Endothelial cell of umbilical vein (primary cell): Measurements from ENCODE around the gene VHLL. TPM values are rescaled to one million over a fixed set of nuclear protein-coding genes. Genes with fewer than 3 reads are reported as not detected.

Experiments
- BruUV-seq: library from RNA; stranded (reverse); fragments of 400-500 nt; replicated peaks from 2 replicates; lab custom pipeline; 2021; lab: Mats Ljungman, UMichigan
- CTCF ChIA-PET: fragments of 300-600, 350-600 bp; sonication (Branson Sonifier 250); formaldehyde crosslinking; loops from one replicate; lab custom pipeline; 2021; ENCODE audit warnings: antibody characterized with exemption, inconsistent platforms; lab: Charles Lee
- POLR2A ChIA-PET: fragments of 300-600, 350-600 bp; sonication (Branson Sonifier 250); formaldehyde crosslinking; loops from one replicate; lab custom pipeline; 2021; ENCODE audit warnings: antibody characterized with exemption, inconsistent platforms; lab: Charles Lee
- DNase-seq: peaks from one replicate; pipeline ENCODE4 v3.0.0-alpha.2; 2011; ENCODE audit warnings: low read depth, low spot score
- FAIRE-seq: peaks from 2 replicates; lab custom pipeline; 2011; peaks lifted over from hg19 to GRCh38; lab: Jason Lieb, UNC
- H2AFZ ChIP-seq: 2 replicates; pipeline ENCODE4 v1.6.0; 2012; ENCODE audit warnings: low read depth, low read length, control low read depth, inconsistent platforms
- H3K27ac ChIP-seq: 2 replicates; pipeline ENCODE4 v1.5.1; 2011; ENCODE audit warnings: low read depth, mild to moderate bottlenecking, control low read depth, low read length, moderate library complexity; ENCODE audit not compliant: insufficient read depth
- H3K27me3 ChIP-seq, 2 experiments: 2 replicates each; pipeline versions ENCODE4 v1.6.0 to v1.6.1; 2011; ENCODE audit warnings: low read length in 2 of 2, mixed read lengths in 1 of 2; ENCODE audit not compliant: control insufficient read depth in 2 of 2, insufficient read depth in 2 of 2
- H3K36me3 ChIP-seq, 2 experiments: 2 replicates in 1 of 2; 3 replicates in 1 of 2; pipeline ENCODE4 v1.5.1; 2011; ENCODE audit warnings: low read length in 2 of 2, mild to moderate bottlenecking in 1 of 2, moderate library complexity in 1 of 2; ENCODE audit not compliant: control insufficient read depth in 2 of 2, insufficient read depth in 2 of 2; ENCODE audit errors: extremely low read depth in 1 of 2
- H3K4me1 ChIP-seq: 3 replicates; pipeline ENCODE4 v1.5.1; 2011; ENCODE audit warnings: mild to moderate bottlenecking, low read length; ENCODE audit not compliant: control insufficient read depth, insufficient read depth; ENCODE audit errors: extremely low read depth
- H3K4me2 ChIP-seq: 2 replicates; pipeline ENCODE4 v1.6.1; 2011; ENCODE audit warnings: low read length, control low read depth, mixed read lengths; ENCODE audit not compliant: insufficient read depth
- H3K4me3 ChIP-seq, 3 experiments: fragments of 200-600 bp in 1 of 3; sonication (generic), shearing (Covaris generic) in 1 of 3; replicated peaks in 1 of 3; 2 replicates each; pipeline ENCODE4 v1.5.1; 2011 to 2016; ENCODE audit warnings: control low read depth in 3 of 3, low read length in 3 of 3, mild to moderate bottlenecking in 2 of 3, inconsistent platforms in 1 of 3, low read depth in 1 of 3, moderate library complexity in 1 of 3; ENCODE audit not compliant: insufficient read depth in 1 of 3
- H3K79me2 ChIP-seq: 2 replicates; pipeline ENCODE4 v1.6.0; 2012; ENCODE audit warnings: low read length, inconsistent platforms; ENCODE audit not compliant: control insufficient read depth, insufficient read depth
- H3K9ac ChIP-seq: replicated peaks from 2 replicates; pipeline ENCODE3; 2011; ENCODE audit warnings: low read length, control low read depth; ENCODE audit not compliant: insufficient read depth; ENCODE audit errors: extremely low read depth
- H3K9me1 ChIP-seq: replicated peaks from 3 replicates; pipeline ENCODE4 v1.6.0; 2011; ENCODE audit warnings: mild to moderate bottlenecking, low read length; ENCODE audit not compliant: control insufficient read depth, insufficient read depth; ENCODE audit errors: extremely low read depth
- H3K9me3 ChIP-seq: replicated peaks from 2 replicates; pipeline ENCODE4 v1.5.1; 2012; ENCODE audit warnings: low read length, inconsistent platforms; ENCODE audit not compliant: control insufficient read depth, insufficient read depth
- H4K20me1 ChIP-seq: replicated peaks from 2 replicates; pipeline ENCODE3; 2011; ENCODE audit warnings: mild to moderate bottlenecking, low read length; ENCODE audit not compliant: control insufficient read depth, insufficient read depth; ENCODE audit errors: extremely low read depth
- CTCF ChIP-seq, 2 donors: IDR thresholded peaks; 1 replicate in 1 of 2; 2 replicates in 1 of 2; pipeline ENCODE4 v1.5.1; 2011; ENCODE audit warnings: low read length in 2 of 2, mild to moderate bottlenecking in 2 of 2, moderate library complexity in 2 of 2, control low read depth in 1 of 2, inconsistent platforms in 1 of 2, low read depth in 1 of 2; ENCODE audit not compliant: insufficient read depth in 1 of 2; ENCODE audit errors: extremely low read depth in 1 of 2
- FOS ChIP-seq: IDR thresholded peaks from 2 replicates; pipeline ENCODE4 v1.6.1; 2011; ENCODE audit warnings: mild to moderate bottlenecking, low read length, moderate library complexity, borderline replicate concordance; ENCODE audit not compliant: insufficient read depth
- MAX ChIP-seq: IDR thresholded peaks from 2 replicates; pipeline ENCODE4 v1.6.1; 2011; ENCODE audit not compliant: insufficient read depth, insufficient read length
- POLR2AphosphoS5 ChIP-seq: IDR thresholded peaks from 2 replicates; pipeline ENCODE4 v1.6.1; 2012; ENCODE audit warnings: low read depth, mild to moderate bottlenecking, control low read depth, low read length, moderate library complexity; ENCODE audit not compliant: insufficient read depth
- dilution Hi-C: fragments of 300-500 bp; cut with MboI; formaldehyde crosslinking; loops from one replicate; pipeline ENCODE4 v1.15.0; 2019; ENCODE audit warnings: low sequenced_read_pairs; ENCODE audit not compliant: extremely low pct_ligation_motif_present
- intact Hi-C: fragments of 100-400 bp; cut with micrococcal nuclease; formaldehyde crosslinking; loops from one replicate; pipeline ENCODE4 v1.10.0; 2022
- polyA plus RNA-seq, 4 experiments: library from polyadenylated mRNA; depleted of rRNA in 3 of 4; stranded (reverse) in 3 of 4; unstranded in 1 of 4; fragments of >200 nt; gene quantifications; 2 replicates each; pipeline versions ENCODE4 v1.2.1 to v1.2.3, GENCODE V29; 2011 to 2012; ENCODE audit warnings: missing spikeins in 1 of 4
- total RNA-seq: library from RNA; stranded (reverse); gene quantifications from 2 replicates; pipeline ENCODE4 v1.2.3, GENCODE V29; 2021

The VHLL gene
- total and polyA plus RNA-seq, 2 donors (not counting 3 experiments of a cell fraction or from before 2014, with no cell fraction given): 0.73 TPM; not detected in 1

- ChIA-PET CTCF (interaction anchor here (1.2 to 1.7 kb wide), 2 partner anchors 13 to 36 kb away, joined by 3 to 8 read pairs; partner anchors contain the start of gene PAQR6), POLR2A (no interaction called here)
- FAIRE-seq (no peak), DNase-seq (no peak)
- H3K9me1 ChIP-seq: no peaks in the 10 kb centered on the region
- dilution Hi-C loops (no loop called here), intact Hi-C loops (loop anchor here (1.0 kb wide), 1 partner anchor 115 kb away; no protein-coding TSS in a partner anchor)
- BruUV-seq: no TSS peak
- no peaks in the 10 kb centered on the region for H4K20me1 ChIP-seq
- H3K4me3 ChIP-seq: no peak overlapping the region
- no peaks in the 10 kb centered on the region for H3K79me2 ChIP-seq
- H3K27ac ChIP-seq: no peak overlapping the region
- no peak overlapping the region for H2AFZ ChIP-seq
- peaks cover 26 to 73% of the 10 kb centered on the region in 2 experiments for H3K36me3 ChIP-seq
- no peak overlapping the region for H3K9ac ChIP-seq
- no peak overlapping the region for H3K4me2 ChIP-seq
- TF ChIP-seq POLR2AphosphoS5: no peak
- H3K27me3 ChIP-seq: no peaks in the 10 kb centered on the region
- H3K9me3 ChIP-seq: no peaks in the 10 kb centered on the region
- H3K4me1 ChIP-seq: no peaks in the 10 kb centered on the region
Measured at GRCh38 chr1:156260896-156261295, 38.2 kb downstream of the VHLL start.

- BruUV-seq: no TSS peak
- Histone ChIP-seq H3K9me1 (no peaks in the 10 kb centered on the region), H3K4me3 (no peak overlapping the region), H4K20me1 (no peaks in the 10 kb centered on the region), H2AFZ (no peak overlapping the region), H3K4me1 (no peaks in the 10 kb centered on the region), H3K9ac (no peak overlapping the region), H3K36me3 (peaks cover 25 to 63% of the 10 kb centered on the region in 2 experiments), H3K27ac (no peak overlapping the region), H3K4me2 (no peak overlapping the region), H3K9me3 (no peaks in the 10 kb centered on the region), H3K27me3 (no peaks in the 10 kb centered on the region), H3K79me2 (no peaks in the 10 kb centered on the region)
- TF ChIP-seq MAX (no peak), FOS (no peak), CTCF (IDR thresholded peaks at IDR 0.05; ENCODE audit: extremely low read depth in 1 of 2, insufficient read depth in 1 of 2, low read depth in 1 of 2, low read length in 2 of 2) (peak in 1 of 2 donors; percentile 6)
- dilution Hi-C loops (no loop called here), intact Hi-C loops (loop anchor here (1.0 kb wide), 1 partner anchor 114 kb away; no protein-coding TSS in a partner anchor)
- DNase-seq (no peak), FAIRE-seq (no peak)
- ChIA-PET POLR2A (interaction anchor here (0.6 kb wide), 1 partner anchor 16 kb away, joined by 4 read pairs; no protein-coding TSS in a partner anchor), CTCF (interaction anchor here (0.6 to 1.7 kb wide), 7 partner anchors 9 to 130 kb away, joined by 3 to 8 read pairs (median 5); no protein-coding TSS in a partner anchor)
Measured at GRCh38 chr1:156259805-156260204, 39.3 kb downstream of the VHLL start.
